ENCODE results near the gene SNRPD3.

SNRPD3 gene

DNA sequence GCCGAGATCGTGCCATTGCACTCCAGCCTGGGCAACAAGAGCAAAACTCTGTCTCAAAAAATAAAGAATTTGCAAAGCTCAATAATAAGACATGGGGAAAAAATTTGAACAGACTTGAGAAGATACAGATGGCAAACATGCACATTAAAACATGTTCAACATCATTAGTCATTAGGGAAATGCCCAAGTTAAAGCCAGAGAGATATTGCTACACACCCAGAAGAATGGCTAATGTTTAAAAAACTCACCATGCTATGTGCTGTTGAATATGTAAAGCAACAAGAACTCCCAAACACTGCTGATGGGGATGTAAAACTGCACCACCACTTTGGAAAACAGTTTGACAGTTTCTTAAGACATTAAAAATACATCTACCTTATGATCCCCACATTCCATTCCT is 24.5 kb downstream of the SNRPD3 start:
- TF ChIP-seq CTCF (conservative IDR thresholded peaks at IDR 0.05; ENCODE audit: low read depth) = no peak
- peak overlapping the region; percentile 92 for H3K27ac ChIP-seq
- CTCF ChIA-PET = no interaction called here
- POLR2A ChIA-PET (ENCODE audit: low non-redundant PET) = no interaction called here
- peak; percentile 46 for DNase-seq (ENCODE audit: low spot score)

DNA sequence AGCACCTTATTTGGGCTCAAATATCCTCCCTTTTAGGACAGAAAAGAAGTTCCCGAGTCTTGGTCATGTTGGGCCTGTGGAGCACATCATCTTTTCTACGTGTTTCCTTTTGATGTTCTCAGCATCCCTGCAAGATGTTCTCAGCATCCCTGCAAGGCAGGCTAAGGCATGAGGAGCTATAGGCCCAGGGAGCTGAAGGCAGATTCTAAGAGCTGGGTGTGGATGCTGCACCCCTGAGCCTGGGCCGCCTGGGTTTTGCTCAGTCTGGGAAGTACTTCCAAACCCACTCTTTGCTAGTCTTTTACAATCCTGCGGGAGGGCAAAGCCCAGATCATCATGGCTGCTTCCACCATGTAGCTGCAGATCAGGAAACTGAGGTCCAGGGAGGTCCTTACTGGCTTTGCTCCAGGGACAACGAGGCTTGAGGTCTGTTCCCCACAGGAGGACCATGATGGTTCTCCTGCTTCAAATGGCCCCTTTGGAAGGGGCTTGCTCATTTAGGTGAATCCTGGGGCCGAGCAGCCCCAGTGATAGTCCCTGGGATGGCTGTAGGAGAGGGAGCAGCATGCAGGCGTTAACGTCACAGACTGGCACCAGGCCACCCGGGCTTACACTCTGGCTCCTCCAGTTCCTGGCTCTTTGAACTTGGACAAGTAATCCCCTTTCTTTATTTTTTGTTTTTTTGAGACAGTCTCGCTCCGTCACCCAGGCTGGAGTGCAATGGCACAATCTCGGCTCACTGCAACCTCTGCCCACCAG is 26.4 kb downstream of the SNRPD3 start:
- no peak for DNase-seq (ENCODE audit: low spot score)
- TF ChIP-seq CTCF (conservative IDR thresholded peaks at IDR 0.05; ENCODE audit: low read depth) = no peak
- no peak overlapping the region; the same call in 1 of the 2 replicates for H3K27ac ChIP-seq
- ChIA-PET CTCF (no interaction called here), POLR2A (ENCODE audit: low non-redundant PET) (no interaction called here)

DNA sequence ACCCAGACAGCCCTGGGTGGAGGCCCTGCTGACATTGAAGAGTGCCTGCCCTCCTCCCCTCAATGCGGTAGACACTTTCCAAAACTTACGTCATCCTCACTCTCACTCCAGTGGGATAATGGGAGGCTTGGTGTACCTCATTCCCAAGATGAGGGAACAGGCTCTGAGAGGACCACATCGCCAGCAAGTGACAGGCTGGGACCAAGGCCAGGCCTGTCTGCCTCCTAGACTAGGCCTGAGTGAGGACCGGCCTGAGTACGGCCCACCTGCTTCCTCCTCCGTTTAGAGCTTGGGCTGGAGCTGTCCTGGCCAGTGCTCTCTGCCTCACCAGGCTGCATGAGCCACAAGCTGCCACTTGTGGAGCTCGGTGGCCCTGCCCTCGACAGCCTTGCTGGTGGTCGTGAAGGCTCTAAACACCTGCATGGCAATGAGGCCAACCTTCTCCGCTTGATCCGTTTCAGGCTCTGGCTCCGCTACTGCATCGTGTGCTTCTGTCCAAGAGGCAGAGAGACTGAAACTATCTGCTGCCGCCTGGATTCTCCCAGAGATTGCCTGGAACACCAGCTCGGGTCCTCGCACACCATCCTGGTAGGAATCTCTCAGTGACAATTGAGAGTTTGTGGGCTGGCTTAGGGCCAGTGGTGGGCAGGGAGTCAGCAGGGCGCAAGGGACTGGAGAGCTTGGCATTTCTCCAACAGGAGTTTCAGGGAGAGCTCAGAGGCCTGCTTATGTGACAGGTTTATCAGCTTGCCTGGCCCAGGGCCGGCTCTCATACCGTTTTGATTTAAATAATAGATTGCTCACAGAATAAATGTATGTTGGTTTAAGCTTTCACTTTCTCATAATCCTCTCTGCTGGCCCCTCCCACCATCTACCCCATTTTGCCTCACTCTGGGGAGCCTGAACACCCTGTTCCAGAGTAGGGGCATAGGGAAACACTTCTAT is 27.7 kb downstream of the SNRPD3 start:
- no peak for TF ChIP-seq CTCF (conservative IDR thresholded peaks at IDR 0.05; ENCODE audit: low read depth)
- peak overlapping the region; percentile 65 for H3K27ac ChIP-seq
- POLR2A ChIA-PET (ENCODE audit: low non-redundant PET) = no interaction called here
- no peak for DNase-seq (ENCODE audit: low spot score)
- CTCF ChIA-PET = no interaction called here

DNA sequence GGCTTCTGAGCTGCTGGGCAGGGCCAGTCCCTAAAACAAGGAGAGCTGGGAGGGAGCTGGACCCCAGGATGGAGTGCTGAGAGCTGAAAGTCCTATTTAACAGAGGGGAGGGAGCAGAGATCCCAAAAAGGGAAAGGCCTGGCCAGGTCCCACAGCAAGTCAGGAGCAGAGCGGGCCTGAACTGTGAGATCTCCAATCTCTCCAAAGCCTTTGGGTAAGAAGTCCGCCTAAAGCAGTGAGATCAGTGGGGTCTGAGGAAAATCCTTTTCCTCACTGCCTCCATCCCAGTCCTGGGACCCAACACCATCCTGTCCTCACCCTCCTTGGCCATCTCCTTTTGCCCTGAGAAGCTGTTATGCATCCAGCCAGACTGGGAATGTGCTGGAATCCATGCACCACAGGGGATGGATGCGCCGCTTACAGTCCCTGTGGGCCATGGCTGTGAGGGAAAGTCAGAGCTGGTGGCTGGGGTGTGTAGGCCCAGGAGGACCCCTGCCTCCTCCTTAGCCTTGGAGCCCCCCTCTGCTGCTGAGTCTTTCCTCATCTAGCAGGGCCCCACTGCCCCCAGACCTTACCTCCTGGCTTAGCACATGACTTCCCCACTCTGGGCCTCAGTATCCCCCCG is 28.5 kb downstream of the SNRPD3 start:
- DNase-seq (ENCODE audit: low spot score) = no peak
- H3K27ac ChIP-seq = peak overlapping the region; percentile 65
- CTCF ChIA-PET = no interaction called here
- TF ChIP-seq CTCF (conservative IDR thresholded peaks at IDR 0.05; ENCODE audit: low read depth) = no peak
- POLR2A ChIA-PET (ENCODE audit: low non-redundant PET) = no interaction called here

- ChIA-PET CTCF (no interaction called here), POLR2A (ENCODE audit: low non-redundant PET) (no interaction called here)
- TF ChIP-seq CTCF (conservative IDR thresholded peaks at IDR 0.05; ENCODE audit: low read depth) = no peak
- no peak for DNase-seq (ENCODE audit: low spot score)
- peak overlapping the region; percentile 65 for H3K27ac ChIP-seq
Observed at GRCh38 chr22:24584871-24585411, 29.1 kb downstream of the SNRPD3 start.

DNA sequence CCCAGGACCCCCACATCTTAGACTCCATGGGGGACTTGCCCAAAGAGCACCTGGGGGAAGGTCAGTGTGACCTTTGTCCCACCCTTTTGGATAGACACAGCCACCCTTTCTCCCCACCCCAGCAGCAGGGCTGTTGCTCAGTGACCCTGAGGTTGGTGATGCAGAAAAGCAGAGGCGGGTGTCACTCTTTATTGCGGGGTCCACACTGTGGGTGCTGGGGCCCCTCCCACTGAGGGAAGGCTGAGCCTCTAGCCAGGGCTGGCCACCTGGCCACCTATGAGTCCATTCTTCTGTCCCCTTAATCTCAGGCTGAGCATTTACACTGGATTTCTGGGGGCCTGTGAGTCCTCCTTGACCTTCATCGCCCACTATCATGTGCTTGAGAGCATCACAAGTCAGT is 29.7 kb downstream of the SNRPD3 start:
- no peak for TF ChIP-seq CTCF (conservative IDR thresholded peaks at IDR 0.05; ENCODE audit: low read depth)
- DNase-seq (ENCODE audit: low spot score) = no peak
- CTCF ChIA-PET = no interaction called here
- POLR2A ChIA-PET (ENCODE audit: low non-redundant PET) = no interaction called here
- H3K27ac ChIP-seq = peak overlapping the region; percentile 65; the same call in 1 of the 2 replicates
